RPMI8226 (cell line): ENCODE results near the gene ZMYND11.
"Not testable (repeated sequence)": the region's sequence is repeated elsewhere in the genome, so short reads cannot be mapped to it uniquely, and the experiment has no call there.

Source experiments
- DNase-seq: peaks from one replicate; pipeline ENCODE4 v3.0.0-alpha.2; 2015

ZMYND11 gene

GRCh38 chr10:134247-135131 lies 766 bp upstream of the ZMYND11 start:
- DNase-seq, result peak; percentile 60

- peak; percentile 71 for DNase-seq
Measured at GRCh38 chr10:135601-136464, 578 bp downstream of the ZMYND11 start.

DNA sequence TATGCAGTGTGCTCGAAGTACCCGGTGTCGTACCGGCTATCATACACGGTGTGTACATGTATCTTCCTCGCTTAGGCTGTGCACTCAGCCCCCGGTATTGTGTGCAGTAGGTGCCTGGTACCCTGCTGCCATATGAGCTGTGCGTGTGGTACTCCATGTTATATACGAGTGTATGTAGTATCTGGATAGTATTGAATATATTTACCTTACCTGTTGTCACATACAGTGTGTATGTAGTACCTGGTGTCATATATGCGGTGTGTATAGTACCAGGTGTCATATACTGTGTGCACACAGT lies 1.2 kb downstream of the ZMYND11 start:
- no peak for DNase-seq

DNA sequence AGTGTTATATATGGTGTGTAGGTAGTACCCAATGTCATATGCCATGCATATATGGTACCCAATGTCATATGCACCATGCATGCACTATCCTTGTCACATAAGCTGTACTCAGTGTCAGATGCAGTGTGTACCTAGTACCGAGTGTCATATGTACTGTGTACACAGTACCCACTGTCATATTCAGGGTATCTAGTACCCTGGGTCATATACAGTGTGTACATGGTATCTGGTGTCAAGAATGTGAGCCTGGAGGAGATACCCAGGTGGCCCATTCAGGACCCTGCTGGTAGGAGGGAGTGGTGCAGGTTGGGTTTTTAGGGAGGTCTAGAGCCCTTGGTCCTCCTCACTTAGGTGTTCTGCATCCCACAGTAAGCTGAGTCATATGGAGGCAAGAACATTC lies 1.8 kb downstream of the ZMYND11 start:
- DNase-seq, result peak; percentile 51

DNA sequence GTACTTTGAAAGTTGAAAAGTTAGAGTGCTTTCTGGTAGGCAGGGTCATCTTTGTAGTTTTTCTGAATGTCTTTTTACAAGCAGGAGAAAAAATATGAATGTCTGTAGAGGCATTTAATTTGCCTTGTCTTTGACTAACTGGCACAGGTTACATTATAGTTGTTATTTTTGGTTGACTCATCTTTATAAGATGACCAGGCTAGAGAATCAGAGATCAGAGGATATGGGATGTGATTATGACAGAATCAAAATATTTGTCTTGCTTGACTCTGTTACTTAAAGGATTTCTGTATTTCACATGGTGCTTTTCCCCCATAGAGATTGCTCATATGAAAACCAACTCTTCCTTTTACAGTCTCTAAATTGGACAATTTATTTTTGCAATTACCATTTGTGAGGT lies 2.4 kb downstream of the ZMYND11 start:
- DNase-seq, result no peak

GRCh38 chr10:142371-142770 lies 7.1 kb downstream of the ZMYND11 start:
- no peak for DNase-seq

DNA sequence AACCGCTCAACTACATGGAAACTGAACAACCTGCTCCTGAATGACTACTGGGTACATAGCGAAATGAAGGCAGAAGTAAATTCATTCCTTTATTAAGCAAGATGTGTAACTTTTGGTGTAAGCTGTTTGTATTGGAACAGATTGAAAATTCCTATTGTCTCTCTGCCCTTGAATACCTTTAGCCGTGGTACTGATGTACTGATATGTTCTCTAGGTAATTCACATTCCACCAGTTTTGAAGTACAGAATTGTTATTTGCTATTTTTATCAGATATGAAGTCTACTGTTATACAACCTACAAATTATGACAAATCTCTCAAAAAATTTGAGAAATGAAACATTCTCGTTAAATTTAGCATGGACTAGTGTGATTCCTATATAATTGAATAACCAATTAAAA lies 17.7 kb downstream of the ZMYND11 start:
- no peak for DNase-seq

DNA sequence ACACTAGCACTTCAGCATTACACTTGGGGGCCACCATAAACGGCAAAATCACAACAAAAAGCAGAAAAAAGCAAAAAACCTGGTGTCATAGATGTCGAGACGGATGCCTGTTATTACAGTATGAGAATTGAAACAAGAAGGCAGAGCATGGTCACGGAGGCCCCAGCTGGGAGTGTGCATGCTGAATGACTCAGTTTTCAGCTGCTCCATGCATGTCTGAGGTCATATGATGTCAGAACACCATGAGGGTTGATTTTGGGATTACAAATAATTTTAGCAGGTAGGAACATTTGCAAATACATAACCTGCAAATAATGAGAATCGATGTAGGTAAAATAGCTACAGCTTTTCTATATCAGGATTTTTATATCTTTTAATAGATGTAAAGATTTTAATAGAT lies 19.1 kb downstream of the ZMYND11 start:
- DNase-seq, result no peak

- no peak for DNase-seq
Measured at GRCh38 chr10:167383-167782, 32.1 kb downstream of the ZMYND11 start.

GRCh38 chr10:173741-174140 lies 38.5 kb downstream of the ZMYND11 start:
- no peak for DNase-seq

DNA sequence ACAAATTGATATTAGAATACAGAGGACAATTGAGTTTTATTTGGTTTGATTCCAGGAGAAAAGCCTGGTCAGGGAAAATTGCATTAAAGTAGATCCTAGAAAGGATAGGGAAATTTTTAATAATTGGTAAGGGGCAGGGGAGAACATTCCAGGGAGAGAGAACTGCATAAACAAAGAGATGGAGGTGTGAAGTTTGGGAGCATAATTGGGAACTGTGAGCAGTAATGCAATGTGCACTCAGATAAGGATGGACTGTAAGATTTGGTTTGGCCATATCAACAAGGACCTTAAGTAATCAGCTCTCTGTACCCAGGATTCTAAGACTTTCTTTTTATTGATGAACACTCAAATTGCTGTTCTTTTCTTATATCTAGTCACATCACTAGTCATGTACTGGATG lies 41.4 kb downstream of the ZMYND11 start:
- no peak for DNase-seq

DNA sequence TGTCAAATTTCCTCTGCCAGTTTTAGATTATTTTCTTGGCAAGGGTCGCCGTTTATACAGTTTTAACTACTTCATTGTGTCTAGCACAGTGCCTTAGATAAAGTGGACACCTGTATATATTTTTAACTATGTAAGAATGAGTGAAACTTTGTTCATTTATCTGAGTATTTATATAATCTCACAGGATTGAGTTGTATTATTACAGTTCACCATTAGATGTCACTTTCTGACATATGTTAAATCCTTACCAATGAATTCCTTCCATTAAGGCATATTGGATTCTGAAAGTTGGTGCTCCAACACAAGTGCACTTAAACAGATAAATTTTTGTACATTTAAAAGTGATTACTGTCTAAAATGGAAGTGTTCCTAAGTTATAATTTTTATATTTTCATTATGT lies 43.0 kb downstream of the ZMYND11 start:
- DNase-seq, result peak; percentile 25

DNA sequence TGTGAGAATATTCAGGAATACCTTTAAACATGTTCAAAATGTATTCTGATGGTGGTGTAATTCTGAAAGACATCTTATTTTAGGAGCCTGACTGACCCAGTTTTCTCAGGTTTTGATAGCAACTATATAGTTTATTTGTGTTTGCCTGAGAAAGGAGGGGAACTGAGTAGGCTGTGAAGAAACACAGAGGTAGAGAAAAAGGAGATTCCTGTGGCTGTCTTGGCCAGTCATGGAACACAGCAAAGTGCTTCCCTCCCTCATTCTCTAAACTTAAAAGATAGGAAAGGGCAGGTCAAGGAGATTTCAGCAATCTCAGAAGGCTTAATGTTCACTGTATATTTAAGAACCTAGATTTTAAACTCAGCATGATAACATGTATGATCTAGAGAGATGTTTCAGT lies 43.5 kb downstream of the ZMYND11 start:
- DNase-seq, result no peak

DNA sequence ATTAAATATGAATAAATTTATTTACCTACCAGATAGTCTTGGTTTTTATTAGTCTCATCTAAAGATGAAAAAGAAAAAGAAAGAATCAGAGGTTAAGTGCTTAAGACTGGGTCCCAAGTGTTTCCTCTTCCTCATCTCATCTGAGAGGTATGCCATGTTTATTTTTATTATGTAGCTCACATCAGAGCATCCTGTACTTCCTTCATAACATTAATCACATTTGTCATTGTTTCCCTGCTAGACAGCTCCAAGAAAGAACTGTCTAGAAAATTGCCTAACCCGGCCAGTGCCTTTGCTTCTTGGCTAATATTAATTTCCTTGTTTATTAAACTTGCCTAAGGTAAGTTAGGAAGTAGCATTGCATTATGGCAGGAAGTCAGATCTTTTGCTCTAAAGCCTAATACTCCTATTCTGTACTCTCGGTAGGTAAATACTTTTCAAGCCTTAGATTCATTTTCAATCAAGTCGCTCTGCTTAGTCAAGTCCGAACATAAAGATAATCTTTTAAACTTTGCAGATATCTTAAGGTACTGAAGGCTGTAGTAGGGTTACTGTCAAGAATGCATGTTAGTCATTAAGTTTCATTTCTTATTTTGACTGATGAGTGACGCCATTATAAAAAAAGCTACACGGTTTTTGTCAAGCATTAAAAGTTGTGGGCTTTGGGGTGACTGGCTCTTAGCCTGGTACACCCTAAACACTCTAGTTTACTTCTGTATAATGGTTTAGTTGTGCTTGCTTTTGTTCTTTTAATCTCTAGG lies 47.4 kb downstream of the ZMYND11 start:
- DNase-seq, result no peak

GRCh38 chr10:184174-184573 lies 48.9 kb downstream of the ZMYND11 start:
- DNase-seq, result no peak

DNA sequence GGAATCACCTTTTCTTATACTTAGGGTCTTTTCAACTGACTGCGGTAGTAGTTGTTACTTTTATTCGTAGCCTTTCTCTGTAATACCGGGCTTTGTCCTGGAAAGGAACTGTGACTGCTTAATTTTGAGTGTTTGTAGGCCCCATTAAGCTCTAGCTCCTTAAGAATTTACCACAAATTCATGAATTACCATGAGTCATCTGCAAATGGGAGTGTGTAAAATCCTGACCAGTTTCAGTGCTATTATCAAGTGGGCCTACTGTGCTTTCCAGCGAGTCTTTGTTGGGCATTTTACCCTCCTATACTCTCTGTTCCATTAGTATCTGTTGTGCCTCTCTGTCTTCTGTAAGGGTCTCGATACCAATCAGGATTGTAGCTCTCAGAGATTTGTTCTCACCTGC lies 49.7 kb downstream of the ZMYND11 start:
- DNase-seq, result no peak

DNA sequence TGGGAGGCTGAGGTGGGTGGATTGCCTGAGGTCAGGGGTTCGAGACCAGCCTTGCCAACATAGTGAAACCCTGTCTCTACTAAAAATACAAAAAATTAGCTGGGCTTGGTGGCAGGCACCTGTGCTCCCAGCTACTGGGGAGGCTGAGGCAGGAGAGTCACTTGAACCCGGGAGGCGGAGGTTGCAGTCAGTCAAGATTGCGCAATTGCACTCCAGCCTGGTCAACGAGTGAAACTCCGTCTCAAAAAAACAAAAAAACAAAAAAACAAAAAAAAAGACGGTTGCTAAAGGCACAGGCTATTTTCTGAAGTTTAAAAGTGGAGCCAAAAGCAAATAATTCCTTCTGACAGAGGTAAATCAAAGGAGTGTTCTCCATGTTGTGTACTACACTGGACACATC lies 50.3 kb downstream of the ZMYND11 start:
- not testable (repeated sequence) for DNase-seq

GRCh38 chr10:186911-187310 lies 51.7 kb downstream of the ZMYND11 start:
- no peak for DNase-seq

DNA sequence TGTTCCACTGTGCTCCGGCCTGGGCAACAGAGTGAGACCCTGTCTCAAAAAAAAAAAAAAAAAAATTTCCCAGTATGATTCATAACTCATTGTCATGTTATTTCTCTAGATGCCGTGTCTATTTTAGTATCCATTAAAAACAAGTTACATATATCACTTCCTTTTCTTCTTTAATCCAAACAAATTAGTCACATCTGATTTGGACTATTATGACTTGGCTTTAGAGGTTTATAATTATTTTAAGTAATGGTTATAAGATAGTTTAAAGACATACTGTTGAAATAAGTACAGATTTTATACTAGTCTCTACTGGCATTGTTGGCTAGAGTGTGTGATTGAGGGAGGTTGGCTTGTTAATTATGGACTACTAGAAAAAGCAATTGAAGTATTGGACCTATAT lies 53.3 kb downstream of the ZMYND11 start:
- no peak for DNase-seq

GRCh38 chr10:190216-190615 lies 55.0 kb downstream of the ZMYND11 start:
- no peak for DNase-seq

DNA sequence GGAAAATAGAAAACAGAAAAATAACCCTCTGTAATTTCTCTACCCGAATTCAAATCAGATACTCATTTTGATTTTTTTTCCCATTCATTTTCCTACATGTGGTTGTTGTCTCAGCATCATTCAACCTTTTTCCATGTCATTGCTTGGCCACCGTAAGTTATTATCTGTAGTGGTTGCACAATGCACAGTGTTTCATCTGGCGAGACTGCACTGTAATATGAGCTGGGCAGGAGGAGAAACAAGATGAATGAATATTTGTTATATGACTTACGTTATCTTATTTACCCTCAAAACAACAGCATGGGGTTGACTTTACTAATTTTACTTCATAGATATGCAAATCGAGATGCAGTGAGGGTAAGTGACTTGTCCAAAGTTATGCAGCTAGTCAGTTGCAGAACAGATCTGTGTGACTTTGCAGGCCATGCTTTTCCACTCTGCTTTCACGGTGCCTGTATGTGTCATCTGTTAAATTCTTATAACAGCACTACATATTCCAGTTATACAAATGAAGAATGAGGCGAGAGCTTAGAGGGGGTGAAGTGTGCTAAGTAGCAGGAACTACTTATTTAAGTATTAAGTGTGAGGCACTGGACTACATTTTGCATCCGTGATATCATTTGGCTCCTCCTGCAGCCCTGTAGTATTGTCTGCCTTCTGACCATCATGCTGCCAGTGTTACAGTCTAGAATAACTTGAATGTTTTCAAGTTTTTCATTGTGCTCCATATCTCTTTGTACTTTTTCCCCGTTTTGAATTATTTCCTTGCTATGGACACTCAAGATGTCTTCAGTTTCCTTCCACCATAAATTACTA lies 56.7 kb downstream of the ZMYND11 start:
- DNase-seq, result no peak

GRCh38 chr10:194281-194680 lies 59.0 kb downstream of the ZMYND11 start:
- no peak for DNase-seq

DNA sequence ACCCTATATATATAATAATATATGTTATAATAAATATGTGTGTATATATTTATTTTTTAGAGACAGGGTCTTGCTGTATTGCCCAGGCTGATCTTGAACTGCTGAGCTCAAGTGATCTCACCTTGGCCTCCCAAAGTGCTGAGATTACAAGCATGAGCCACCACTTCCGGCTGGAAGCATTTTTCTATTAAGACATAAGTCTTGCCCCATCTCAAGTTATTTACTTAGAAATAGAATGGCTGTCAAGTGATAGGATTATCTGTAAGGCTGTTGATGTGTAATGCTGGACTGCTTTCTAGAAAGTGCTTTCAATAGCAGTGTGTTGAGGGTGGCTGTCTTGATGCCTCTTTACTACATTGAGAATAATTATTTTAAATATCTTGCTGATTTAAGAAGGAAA lies 65.2 kb downstream of the ZMYND11 start:
- DNase-seq, result no peak
